NCI-H1694 (cell line): ENCODE data around the gene ZNF765.
"Not testable (repeated sequence)": the region's sequence is repeated elsewhere in the genome, so short reads cannot be mapped to it uniquely, and the experiment has no call there.

ENCODE experiments used
- DNase-seq: peaks from one replicate; lab custom pipeline; 2025; lab: John Stamatoyannopoulos, UW

Gene ZNF765

DNA sequence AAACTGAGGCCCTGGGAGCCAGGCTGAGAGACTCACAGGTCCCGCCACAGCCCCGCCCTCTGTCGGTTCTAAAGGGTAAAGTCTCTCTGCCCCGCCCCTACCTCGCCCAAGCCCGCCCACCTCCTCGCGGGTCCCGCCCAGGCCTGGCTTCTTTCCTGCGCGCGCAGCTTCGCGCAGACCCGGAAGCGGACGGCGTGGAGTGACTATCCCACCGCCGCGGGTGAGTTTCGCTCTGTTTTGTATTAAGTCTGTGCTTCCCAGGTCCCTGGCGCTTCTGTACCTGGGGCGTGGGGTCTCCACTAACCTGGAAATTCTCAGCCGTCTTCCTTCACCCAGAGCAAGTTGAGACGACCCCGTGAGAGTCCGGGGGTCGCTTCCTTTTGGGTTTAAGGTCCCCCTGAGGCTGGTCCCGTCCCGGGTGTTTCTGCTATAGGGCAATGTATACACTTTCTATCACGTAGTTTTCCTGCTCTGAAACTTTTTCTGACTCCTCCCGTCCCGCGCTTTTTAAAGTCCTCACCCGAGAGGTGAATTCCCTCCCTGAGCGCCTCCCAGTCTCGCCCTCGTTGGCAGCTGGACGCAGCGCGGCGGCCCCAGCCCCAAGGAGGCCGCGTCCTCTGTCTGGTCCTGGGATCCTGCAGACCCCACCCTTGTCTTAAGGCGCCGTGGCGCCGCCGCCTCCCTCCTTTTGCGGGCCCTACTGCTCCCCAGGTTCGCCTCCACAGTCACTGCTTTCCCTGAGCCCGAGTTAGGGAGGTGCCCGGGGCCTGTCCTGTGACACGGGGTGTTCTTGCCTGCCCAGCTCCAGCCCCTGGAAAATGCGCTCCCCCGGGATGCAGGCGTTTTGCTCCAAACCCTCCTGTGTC lies at the start of gene ZNF765:
Gene ZNF765, plus strand, starts transcription at position 176 of the 866 bp plus-strand sequence. CDS start 2,867 bp downstream, outside the sequence.
- peak; percentile 82 for DNase-seq

DNA sequence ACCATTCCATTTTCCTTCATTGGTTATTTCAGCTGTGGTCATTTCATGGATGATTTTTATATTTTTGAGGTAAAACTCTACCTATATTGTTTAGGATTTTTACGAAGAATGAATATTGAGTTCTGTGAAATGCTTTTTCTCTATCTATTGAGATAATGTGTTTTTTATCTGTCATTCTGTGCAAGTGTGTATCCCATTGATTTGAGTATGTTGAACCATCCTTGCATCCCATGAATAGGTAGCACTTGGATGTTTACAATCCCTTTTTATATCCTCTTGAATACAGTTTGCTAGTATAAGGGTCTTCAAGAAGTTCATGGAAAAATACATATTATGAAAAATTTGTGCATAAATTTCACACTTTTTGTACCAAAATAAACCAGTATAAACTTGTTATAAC lies 39.2 kb upstream of the ZNF765 start:
- DNase-seq: no peak

- DNase-seq: no peak
Observed at GRCh38 chr19:53357821-53358581, 36.9 kb upstream of the ZNF765 start.

DNA sequence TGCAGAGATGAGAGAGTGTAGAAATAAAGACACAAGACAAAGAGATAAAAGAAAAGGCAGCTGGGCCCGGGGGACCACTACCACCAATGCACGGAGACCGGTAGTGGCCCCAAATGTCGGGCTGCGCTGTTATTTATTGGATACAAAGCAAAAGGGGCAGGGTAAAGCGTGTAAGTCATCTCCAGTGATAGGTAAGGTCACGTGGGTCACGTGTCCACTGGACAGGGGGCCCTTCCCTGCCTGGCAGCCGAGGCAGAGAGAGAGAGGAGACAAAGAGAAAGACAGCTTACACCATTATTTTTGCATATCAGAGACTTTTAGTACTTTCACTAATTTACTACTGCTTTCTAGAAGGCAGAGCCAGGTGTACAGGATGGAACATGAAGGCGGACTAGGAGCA lies 34.9 kb upstream of the ZNF765 start:
- DNase-seq: not testable (repeated sequence)

DNA sequence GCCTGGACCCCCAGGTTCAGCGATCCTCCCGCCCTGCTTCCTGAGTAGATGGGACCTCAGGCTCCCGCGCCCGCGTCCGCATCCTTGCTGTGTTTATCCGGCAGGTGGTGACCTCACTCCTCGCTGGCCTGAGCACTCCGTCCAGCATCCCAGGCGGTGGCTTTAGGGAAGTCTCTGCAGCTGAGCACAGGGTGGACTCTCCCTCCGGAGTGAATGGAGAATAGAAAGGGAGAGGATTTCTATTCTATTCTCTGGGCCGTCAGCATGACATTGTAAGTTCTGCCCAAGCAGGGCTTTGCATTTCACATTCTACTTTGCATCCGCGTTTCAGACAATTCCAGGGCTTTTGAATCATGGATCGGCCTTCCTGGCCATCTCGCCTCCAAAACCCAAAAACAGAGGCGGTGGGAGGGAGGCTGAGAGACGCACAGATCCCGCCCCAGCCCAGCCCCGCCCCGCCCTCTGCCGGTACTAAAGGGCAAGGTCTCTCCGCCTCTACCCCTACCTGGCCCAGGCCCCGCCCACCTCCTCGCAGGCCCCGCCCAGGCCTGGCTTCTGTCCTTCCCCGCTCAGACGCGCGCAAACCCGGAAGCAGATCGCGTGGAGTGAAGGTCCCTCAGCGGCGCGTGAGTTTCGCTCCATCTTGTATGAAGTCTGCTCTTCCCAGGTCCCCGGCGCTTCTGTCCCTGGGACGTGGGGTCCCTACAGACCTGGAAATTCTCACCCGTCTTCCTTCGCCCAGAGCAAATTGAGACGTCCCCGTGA lies 29.6 kb upstream of the ZNF765 start, which contains the start of gene ZNF525:
Gene ZNF525, plus strand, starts transcription at position 572 of the 765 bp plus-strand sequence. CDS start 6,577 bp downstream, outside the sequence.
- DNase-seq: peak; percentile 66

DNA sequence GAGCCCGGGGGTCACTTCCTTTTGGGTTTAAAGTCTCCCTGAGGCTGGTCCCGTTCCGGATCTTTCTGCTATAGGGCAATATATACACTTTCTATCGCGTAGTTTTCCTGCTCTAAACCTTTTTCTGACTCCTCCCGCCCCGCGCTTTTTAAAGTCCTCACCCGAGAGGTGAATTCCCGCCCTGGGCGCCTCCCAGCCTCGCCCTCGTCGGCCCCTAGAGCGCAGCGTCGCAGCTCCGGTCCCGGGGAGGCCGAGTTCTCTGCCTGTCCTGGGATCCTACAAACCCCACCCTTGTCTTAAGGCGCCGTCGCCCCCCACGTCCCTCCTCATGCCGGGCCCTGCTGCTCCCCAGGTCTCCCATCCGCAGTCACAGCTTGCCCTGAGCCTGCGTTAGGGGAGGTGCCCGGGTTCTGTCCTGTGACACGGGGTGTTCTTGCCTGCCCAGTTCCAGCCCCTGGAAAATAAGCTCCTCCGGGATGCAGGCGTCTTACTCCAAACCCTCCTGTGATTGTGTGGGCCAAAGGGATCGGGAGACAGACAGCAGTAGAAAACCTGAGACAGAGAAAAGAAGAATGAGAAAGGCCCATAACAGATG lies 29.0 kb upstream of the ZNF765 start:
- DNase-seq: no peak

- DNase-seq: no peak
Observed at GRCh38 chr19:53372196-53372595, 22.8 kb upstream of the ZNF765 start.

DNA sequence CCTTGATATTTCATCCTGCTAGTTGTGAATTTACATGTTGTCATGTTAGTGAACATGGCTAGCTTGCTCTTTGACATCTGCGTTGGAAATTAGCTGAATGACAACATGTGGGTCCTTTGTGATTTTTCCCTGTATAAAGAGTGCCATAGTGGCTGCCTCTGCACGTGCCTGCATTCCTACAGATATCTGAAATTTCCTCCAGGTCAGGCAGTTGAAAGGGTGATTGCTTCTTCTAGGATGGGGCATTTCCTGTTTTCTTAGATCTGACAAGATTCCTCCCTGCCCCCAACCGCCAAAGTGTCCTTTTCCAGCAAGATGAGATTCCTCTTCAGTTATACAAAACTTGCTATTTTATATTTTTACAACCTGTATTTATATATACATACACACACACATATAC lies 20.7 kb upstream of the ZNF765 start:
- DNase-seq: no peak

GRCh38 chr19:53374743-53375142 lies 20.2 kb upstream of the ZNF765 start:
- no peak for DNase-seq

DNA sequence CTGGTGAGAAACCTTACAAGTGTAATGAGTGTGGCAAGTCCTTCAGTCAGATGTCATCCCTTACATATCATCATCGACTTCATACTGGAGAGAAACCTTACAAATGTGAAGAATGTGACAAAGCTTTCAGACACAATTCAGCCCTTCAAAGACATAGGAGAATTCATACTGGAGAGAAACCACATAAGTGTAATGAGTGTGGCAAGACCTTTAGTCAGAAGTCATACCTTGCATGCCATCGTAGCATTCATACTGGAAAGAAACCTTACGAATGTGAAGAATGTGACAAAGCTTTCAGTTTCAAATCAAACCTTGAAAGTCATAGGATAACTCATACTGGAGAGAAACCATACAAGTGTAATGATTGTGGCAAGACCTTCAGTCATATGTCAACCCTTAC lies 13.6 kb upstream of the ZNF765 start:
- DNase-seq: no peak

DNA sequence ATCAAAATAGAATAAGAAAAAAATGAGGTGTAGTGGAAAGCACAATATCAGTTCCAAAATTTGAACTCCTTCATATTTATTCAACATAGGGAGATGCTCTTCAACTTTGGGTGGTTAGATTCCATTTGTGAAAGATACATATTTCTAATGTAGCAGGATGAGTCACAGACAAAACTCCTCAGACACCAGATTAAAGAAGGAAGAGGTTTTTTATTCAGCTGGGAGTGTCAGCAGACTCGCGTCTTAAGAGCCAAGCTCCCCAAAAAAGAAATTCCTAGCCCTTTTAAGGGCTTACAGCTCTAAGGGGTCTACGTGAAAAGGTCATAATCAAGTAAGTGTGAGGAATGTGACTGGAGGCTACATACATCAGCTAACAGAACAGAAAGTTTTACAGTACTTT lies 6.8 kb upstream of the ZNF765 start:
- no peak for DNase-seq

GRCh38 chr19:53388904-53389303 lies 6.0 kb upstream of the ZNF765 start:
- DNase-seq: no peak

GRCh38 chr19:53389571-53389970 lies 5.4 kb upstream of the ZNF765 start:
- DNase-seq: no peak

- DNase-seq: no peak
Observed at GRCh38 chr19:53389978-53390377, 5.0 kb upstream of the ZNF765 start.

DNA sequence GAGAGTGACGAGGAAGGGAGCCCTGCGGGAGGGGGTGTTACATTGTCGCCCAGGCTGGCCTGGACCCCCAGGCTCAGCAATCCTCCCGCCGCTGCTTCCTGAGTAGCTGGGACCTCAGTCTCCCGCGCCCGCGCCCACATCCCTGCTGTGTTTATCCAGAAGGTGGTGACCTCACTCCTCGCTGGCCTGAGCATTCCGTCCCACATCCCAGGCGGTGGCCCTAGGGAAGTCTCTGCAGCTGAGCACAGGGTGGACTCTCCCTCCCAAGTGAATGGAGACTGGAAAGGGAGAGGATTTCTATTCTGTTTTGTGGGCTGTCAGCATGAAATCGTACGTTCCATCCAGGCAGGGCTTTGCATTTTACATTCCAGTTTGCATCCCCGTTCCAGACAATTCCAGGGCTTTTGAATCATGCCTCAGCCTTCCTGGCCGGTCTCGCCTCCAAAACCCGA lies 401 bp upstream of the ZNF765 start:
- no peak for DNase-seq

DNA sequence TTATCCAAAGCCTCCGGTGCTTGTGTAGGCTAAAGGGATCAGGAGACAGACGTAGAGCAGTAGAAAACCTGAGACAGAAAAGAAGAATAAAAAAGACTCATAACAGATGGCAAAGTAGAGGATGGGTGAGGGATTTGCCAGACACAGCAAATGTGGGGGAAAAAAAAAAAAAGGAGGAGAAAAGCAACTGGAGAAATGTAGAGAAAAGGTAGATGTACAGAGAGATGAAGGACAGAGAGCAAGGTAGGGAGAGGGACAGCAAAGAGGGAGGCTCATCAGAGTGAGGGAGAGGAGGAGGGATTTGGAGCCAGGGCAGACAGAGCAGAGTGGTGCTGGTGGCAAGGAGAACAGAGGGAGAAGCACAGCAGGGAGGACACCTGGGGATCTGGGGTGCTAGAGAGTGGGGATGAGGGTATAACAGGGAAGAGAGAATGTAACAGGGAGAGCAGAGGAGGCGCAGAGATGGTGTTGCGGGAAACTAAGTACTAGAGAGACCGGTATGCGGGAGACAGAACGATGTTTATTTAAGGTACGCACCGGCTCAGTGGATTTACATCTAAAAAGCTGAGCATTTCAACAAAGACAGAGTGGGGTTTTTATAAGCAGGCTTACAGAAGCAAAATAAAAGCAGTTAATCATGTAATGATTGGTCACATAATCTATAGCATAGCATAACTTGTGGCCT lies 1.0 kb downstream of the ZNF765 start:
- DNase-seq: not testable (repeated sequence)

DNA sequence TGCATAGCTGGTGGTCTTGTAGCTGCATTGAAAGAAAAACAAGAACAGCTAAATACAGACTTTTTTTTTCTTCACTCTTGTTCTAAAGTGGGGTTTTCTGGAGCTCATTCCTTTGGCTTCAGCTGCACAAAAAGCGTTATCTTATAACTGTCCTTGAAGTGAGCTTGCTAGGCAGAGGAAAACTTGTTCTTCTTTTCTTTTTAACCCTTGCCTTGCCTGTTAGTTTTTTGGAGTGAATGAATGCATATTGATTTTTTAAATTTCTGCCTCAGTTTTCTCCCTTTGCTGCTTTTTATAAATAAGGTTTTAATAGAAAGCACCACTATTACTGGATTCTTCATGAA lies 1.5 kb downstream of the ZNF765 start:
- DNase-seq: no peak

GRCh38 chr19:53397918-53398317 lies 3.0 kb downstream of the ZNF765 start:
- DNase-seq: not testable (repeated sequence)

DNA sequence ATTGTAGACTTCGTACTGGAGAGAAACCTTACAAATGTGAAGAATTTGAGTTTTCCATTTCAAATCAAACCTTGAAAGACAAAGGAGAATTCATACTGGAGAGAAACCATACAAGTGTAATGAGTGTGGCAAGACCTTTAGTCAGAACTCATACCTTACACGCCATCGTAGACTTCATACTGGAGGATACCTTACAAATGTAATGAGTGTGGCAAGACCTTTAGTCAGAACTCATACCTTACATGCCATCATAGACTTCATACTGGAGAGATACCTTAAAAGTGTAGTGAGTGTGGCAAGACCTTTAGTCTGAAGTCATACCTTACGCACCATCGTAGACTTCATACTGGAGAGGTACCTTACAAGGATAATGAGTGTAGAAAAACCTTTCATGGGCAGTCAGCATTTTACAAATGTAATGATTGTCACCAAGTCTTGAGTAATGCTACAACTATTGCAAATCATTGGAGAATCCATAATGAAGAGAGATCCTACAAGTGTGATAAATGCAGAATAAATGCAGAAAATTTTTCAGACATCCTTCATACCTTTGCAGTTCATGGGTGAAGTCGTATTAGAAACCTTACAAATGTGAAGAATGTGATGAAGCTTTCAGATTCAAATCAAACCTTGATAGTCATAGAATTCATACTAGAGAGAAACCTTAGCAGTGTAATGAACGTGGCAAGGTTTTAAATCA lies 14.7 kb downstream of the ZNF765 start:
- DNase-seq: no peak

DNA sequence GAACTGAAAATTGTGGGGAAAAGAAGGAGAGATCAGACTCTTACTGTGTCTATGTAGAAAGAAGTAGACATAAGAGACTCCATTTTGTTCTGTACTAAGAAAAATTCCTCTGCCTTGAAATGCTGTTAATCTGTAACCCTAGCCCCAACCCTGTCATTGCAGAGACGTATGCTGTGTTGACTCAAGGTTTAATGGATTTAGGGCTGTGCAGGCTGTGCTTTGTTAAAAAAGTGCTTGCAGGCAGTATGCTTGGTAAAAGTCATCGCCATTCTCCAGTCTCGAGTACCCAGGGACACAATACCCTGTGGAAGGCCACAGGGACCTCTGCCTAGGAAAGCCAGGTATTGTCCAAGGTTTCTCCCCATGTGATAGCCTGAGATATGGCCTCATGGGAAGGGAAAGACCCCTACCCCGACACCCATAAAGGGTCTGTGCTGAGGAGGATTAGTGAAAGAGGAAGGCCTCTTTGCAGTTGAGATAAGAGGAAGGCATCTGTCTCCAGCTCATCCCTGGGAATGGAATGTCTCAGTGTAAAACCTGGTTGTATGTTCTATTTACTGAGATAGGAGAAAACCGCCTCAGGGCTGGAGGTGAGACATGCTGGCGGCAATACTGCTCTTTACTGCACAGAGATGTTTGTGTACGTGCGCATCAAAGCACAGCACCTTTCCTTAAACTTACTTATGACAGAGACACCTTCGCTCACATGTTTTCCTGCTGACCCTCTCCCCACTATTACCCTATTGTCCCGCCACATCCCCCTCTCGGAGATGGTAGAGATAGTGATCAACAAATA lies 25.8 kb downstream of the ZNF765 start:
- not testable (repeated sequence) for DNase-seq
